Measurements from ENCODE around the gene RETSAT.
"Not testable (repeated sequence)": the region's sequence is repeated elsewhere in the genome, so short reads cannot be mapped to it uniquely, and the experiment has no call there.

Gene RETSAT

GRCh38 chr2:85329701-85330100 lies 24.6 kb downstream of the RETSAT start:
- not testable (repeated sequence) for DNase-seq

GRCh38 chr2:85329181-85329651 lies 25.1 kb downstream of the RETSAT start:
- no peak for DNase-seq

- DNase-seq = peak; percentile 87
Observed at GRCh38 chr2:85327822-85328617, 26.3 kb downstream of the RETSAT start, which contains the start of gene TGOLN2. TSS of gene TGOLN2 (minus strand) at chr2:85327989. CDS start at chr2:85327962, 27 bp downstream.

- DNase-seq = no peak
Observed at GRCh38 chr2:85327160-85327821, 27.0 kb downstream of the RETSAT start.

GRCh38 chr2:85326406-85327159 lies 27.7 kb downstream of the RETSAT start:
- no peak for DNase-seq

- no peak for DNase-seq
Observed at GRCh38 chr2:85325466-85325811, 28.9 kb downstream of the RETSAT start.

- DNase-seq = no peak
Observed at GRCh38 chr2:85324639-85325465, 29.5 kb downstream of the RETSAT start.

GRCh38 chr2:85323988-85324367 lies 30.4 kb downstream of the RETSAT start:
- not testable (repeated sequence) for DNase-seq

GRCh38 chr2:85323351-85323987 lies 30.9 kb downstream of the RETSAT start:
- no peak for DNase-seq

- no peak for DNase-seq
Observed at GRCh38 chr2:85319796-85320195, 34.5 kb downstream of the RETSAT start.

- no peak for DNase-seq
Observed at GRCh38 chr2:85318222-85319074, 35.9 kb downstream of the RETSAT start.

- DNase-seq = not testable (repeated sequence)
Observed at GRCh38 chr2:85315921-85316320, 38.4 kb downstream of the RETSAT start.

GRCh38 chr2:85314884-85315242 lies 39.5 kb downstream of the RETSAT start:
- DNase-seq = no peak

GRCh38 chr2:85312404-85312803 lies 41.9 kb downstream of the RETSAT start:
- DNase-seq = peak; percentile 80

GRCh38 chr2:85310330-85310729 lies 44.0 kb downstream of the RETSAT start:
- DNase-seq = no peak

- DNase-seq = no peak
Observed at GRCh38 chr2:85309699-85310321, 44.5 kb downstream of the RETSAT start.

GRCh38 chr2:85308896-85309555 lies 45.3 kb downstream of the RETSAT start:
- peak; percentile 79 for DNase-seq

GRCh38 chr2:85308201-85308600 lies 46.1 kb downstream of the RETSAT start:
- DNase-seq = no peak

- DNase-seq = no peak
Observed at GRCh38 chr2:85307527-85307897, 46.8 kb downstream of the RETSAT start.
